Cardiac muscle cell (in vitro differentiated cells and primary cell): Measurements from ENCODE around the gene ST7. TPM values are rescaled to one million over a fixed set of nuclear protein-coding genes. Genes with fewer than 3 reads are reported as not detected.

Experiments used
- DNase-seq, 2 donors: peaks; one replicate each; pipeline versions ENCODE4 v3.0.0 to v3.0.0-alpha.2; 2010 to 2017; ENCODE audit warnings: low read depth in 1 of 2, low spot score in 1 of 2
- H3K27ac ChIP-seq: fragments of 200-600 bp; sonication (generic); 2 replicates; pipeline ENCODE4 v1.5.1; 2016
- H3K27me3 ChIP-seq: fragments of 200-600 bp; sonication (generic); 2 replicates; pipeline ENCODE4 v1.6.0; 2016; ENCODE audit warnings: control low read depth
- H3K36me3 ChIP-seq: fragments of 200-600 bp; sonication (generic); 2 replicates; pipeline ENCODE4 v1.5.1; 2016; ENCODE audit warnings: control low read depth
- H3K4me1 ChIP-seq: fragments of 200-600 bp; sonication (generic); 2 replicates; pipeline ENCODE4 v1.8.1; 2017; ENCODE audit warnings: low read depth, mild to moderate bottlenecking, mixed run types
- H3K4me3 ChIP-seq: fragments of 200-600 bp; sonication (generic); 2 replicates; pipeline ENCODE4 v1.5.1; 2016; ENCODE audit warnings: mild to moderate bottlenecking
- H3K9me3 ChIP-seq: fragments of 200-600 bp; sonication (generic); 2 replicates; pipeline ENCODE4 v1.5.1; 2017; ENCODE audit warnings: low read depth, mild to moderate bottlenecking, control low read depth
- CTCF ChIP-seq: IDR thresholded peaks from 2 replicates; pipeline ENCODE4 v1.5.1; 2012; ENCODE audit warnings: low read depth, mild to moderate bottlenecking, low read length
- polyA plus RNA-seq: library from polyadenylated mRNA; unstranded; fragments of >200 nt; fragmentation: Nextera tagmentation; extraction: Ambion mirVana; gene quantifications from 2 replicates; pipeline ENCODE4 v1.2.1, GENCODE V29; 2016
- total RNA-seq: library from RNA; depleted of rRNA; stranded (reverse); fragments of >200 nt; gene quantifications from 2 replicates; pipeline ENCODE4 v1.2.3, GENCODE V29; 2016

ST7 gene
- total and polyA plus RNA-seq, 2 experiments from 2014 or later = 83.5 to 96.7 TPM

- Histone ChIP-seq H3K4me1 (peaks cover 15% of the 10 kb centered on the region), H3K9me3 (no peaks in the 10 kb centered on the region), H3K27me3 (no peaks in the 10 kb centered on the region), H3K27ac (peak overlapping the region; percentile 56), H3K36me3 (peaks cover 23% of the 10 kb centered on the region), H3K4me3 (no peak overlapping the region)
- TF ChIP-seq CTCF = no peak
- DNase-seq = peak in 1 of 2 donors; percentile 19
Measured at GRCh38 chr7:117219485-117219884, 266.2 kb downstream of the ST7 start.

GRCh38 chr7:117220836-117221235 lies 267.5 kb downstream of the ST7 start:
- Histone ChIP-seq H3K9me3 (no peaks in the 10 kb centered on the region), H3K27ac (peak overlapping the region; percentile 56), H3K36me3 (peaks cover 18% of the 10 kb centered on the region), H3K4me1 (peaks cover 25% of the 10 kb centered on the region), H3K27me3 (no peaks in the 10 kb centered on the region), H3K4me3 (no peak overlapping the region)
- DNase-seq = no peak
- TF ChIP-seq CTCF = no peak

- H3K9me3 ChIP-seq = no peaks in the 10 kb centered on the region
- H3K36me3 ChIP-seq = peaks cover 15% of the 10 kb centered on the region
- H3K4me1 ChIP-seq = peaks cover 31% of the 10 kb centered on the region
- DNase-seq = peak in 1 of 2 donors; percentile 37
- H3K4me3 ChIP-seq = no peak overlapping the region
- peak overlapping the region; percentile 87 for H3K27ac ChIP-seq
- no peaks in the 10 kb centered on the region for H3K27me3 ChIP-seq
- no peak for TF ChIP-seq CTCF
Measured at GRCh38 chr7:117225536-117225935, 272.2 kb downstream of the ST7 start.

- no peaks in the 10 kb centered on the region for H3K27me3 ChIP-seq
- peak in 1 of 2 donors; percentile 70 for DNase-seq
Measured at GRCh38 chr7:117227091-117227490, 273.8 kb downstream of the ST7 start.

GRCh38 chr7:117229350-117229749 lies 276.0 kb downstream of the ST7 start:
- peak in 1 of 2 donors; percentile 23 for DNase-seq
- H3K36me3 ChIP-seq = no peaks in the 10 kb centered on the region
- H3K4me1 ChIP-seq = peaks cover 34% of the 10 kb centered on the region
- H3K4me3 ChIP-seq = no peak overlapping the region
- H3K27ac ChIP-seq = peak overlapping the region; percentile 87
- TF ChIP-seq CTCF = no peak
- no peaks in the 10 kb centered on the region for H3K9me3 ChIP-seq
- H3K27me3 ChIP-seq = no peaks in the 10 kb centered on the region

More at GRCh38 chr7:117227091-117227490, 273.8 kb downstream of the ST7 start:
- TF ChIP-seq CTCF = no peak
- Histone ChIP-seq H3K4me1 (peaks cover 34% of the 10 kb centered on the region), H3K36me3 (peaks cover 13% of the 10 kb centered on the region), H3K27ac (peak overlapping the region; percentile 87), H3K9me3 (no peaks in the 10 kb centered on the region), H3K4me3 (no peak overlapping the region)
